ENCODE measurements around the gene TENM3. TPM values are rescaled to one million over a fixed set of nuclear protein-coding genes. Genes with fewer than 3 reads are reported as not detected.

Gene TENM3
- total and polyA plus RNA-seq, 10 of the 15 experiments (the other 5 are each of a cell fraction or from before 2014, with no cell fraction given) = 0.01 to 1.7 (median 0.08) TPM; not detected in 2

- TF ChIP-seq PRDM15 (CRISPR knock-in tag; IDR thresholded peaks at IDR 0.05) = no peak
- TF ChIP-seq SP1 (IDR thresholded peaks at IDR 0.05; ENCODE audit: low read depth, low read length) = no peak
- no peak for TF ChIP-seq BACH1 (IDR thresholded peaks at IDR 0.05; ENCODE audit: borderline replicate concordance)
- no peak for TF ChIP-seq NFYB (IDR thresholded peaks at IDR 0.05; ENCODE audit: insufficient read depth, low read depth, low read length)
- no peak for TF ChIP-seq NFIC (IDR thresholded peaks at IDR 0.05; ENCODE audit: low read depth, low read length)
- no peak for TF ChIP-seq ZBTB40 (IDR thresholded peaks at IDR 0.05; ENCODE audit: borderline replicate concordance)
Observed at GRCh38 chr4:182213004-182213403, 30.2 kb upstream of the TENM3 start (continued).

Measured in GM12878 (cell line).